GM06990 (cell line): ENCODE measurements around the gene THG1L.

Source experiments
- DNase-seq: peaks from one replicate; pipeline ENCODE4 v3.0.0-alpha.2; 2011; ENCODE audit not compliant: insufficient read length; ENCODE audit errors: extremely low read depth
- H3K27me3 ChIP-seq: replicated peaks from 2 replicates; pipeline ENCODE4 v1.6.0; 2011; ENCODE audit warnings: low read length; ENCODE audit not compliant: control insufficient read depth, insufficient read depth
- H3K36me3 ChIP-seq: 2 replicates; pipeline ENCODE4 v1.5.1; 2011; ENCODE audit warnings: low read length; ENCODE audit not compliant: control insufficient read depth, insufficient read depth
- H3K4me3 ChIP-seq: replicated peaks from 2 replicates; pipeline ENCODE4 v1.5.1; 2011; ENCODE audit warnings: low read depth, mild to moderate bottlenecking, control low read depth, low read length
- TF ChIP-seq, protein P1 (sequence below): IDR thresholded peaks from 2 replicates; pipeline ENCODE4 v1.5.1; 2011; ENCODE audit warnings: low read length, control low read depth, mild to moderate bottlenecking, inconsistent platforms; ENCODE audit not compliant: insufficient read depth, poor library complexity, severe bottlenecking

Gene THG1L

DNA sequence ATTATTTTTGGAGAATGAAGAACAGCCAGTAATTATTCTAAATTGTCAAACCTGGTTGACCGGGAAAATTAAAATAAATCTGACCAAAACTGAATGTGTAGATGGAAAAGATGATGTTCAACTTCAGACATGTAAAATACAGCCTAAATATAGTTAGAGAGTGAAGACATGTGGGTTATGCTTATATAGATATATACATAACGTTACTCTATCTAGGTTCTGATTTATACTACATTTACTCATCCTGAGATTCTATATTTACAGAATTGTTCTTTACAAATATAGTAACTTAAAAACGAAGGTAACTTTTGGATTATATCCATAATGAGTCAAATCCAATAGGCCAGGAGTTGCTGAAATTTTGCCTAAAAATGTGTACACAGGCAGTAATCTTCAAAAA is 20.8 kb upstream of the THG1L start:
- no peaks in the 10 kb centered on the region for H3K27me3 ChIP-seq
- no peak for DNase-seq
- H3K36me3 ChIP-seq = no peaks in the 10 kb centered on the region
- TF ChIP-seq, protein P1, sequence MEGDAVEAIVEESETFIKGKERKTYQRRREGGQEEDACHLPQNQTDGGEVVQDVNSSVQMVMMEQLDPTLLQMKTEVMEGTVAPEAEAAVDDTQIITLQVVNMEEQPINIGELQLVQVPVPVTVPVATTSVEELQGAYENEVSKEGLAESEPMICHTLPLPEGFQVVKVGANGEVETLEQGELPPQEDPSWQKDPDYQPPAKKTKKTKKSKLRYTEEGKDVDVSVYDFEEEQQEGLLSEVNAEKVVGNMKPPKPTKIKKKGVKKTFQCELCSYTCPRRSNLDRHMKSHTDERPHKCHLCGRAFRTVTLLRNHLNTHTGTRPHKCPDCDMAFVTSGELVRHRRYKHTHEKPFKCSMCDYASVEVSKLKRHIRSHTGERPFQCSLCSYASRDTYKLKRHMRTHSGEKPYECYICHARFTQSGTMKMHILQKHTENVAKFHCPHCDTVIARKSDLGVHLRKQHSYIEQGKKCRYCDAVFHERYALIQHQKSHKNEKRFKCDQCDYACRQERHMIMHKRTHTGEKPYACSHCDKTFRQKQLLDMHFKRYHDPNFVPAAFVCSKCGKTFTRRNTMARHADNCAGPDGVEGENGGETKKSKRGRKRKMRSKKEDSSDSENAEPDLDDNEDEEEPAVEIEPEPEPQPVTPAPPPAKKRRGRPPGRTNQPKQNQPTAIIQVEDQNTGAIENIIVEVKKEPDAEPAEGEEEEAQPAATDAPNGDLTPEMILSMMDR = no peak
- no peak overlapping the region for H3K4me3 ChIP-seq

DNA sequence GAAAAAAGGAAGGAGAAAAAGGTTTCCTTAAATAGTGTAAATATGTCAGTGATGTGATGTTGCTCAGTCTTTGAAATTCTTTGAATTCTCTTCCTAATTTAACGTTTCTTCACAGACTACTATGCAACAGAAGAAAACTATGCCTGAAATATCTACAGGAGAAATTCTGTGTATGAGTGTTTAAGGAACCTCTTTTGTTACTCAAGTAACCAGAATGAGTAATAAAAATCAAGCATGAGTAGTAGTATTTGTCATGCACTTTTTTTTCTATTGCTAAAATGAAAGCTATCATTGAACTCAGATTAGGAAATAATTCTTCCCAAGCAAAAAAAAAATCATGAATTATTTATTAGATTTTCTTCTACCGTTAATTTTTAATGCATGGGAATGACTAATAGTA is 20.3 kb upstream of the THG1L start:
- Histone ChIP-seq H3K27me3 (no peaks in the 10 kb centered on the region), H3K36me3 (no peaks in the 10 kb centered on the region), H3K4me3 (no peak overlapping the region)
- no peak for DNase-seq
- TF ChIP-seq, protein P1 = no peak

GRCh38 chr5:157713830-157714595 is 17.2 kb upstream of the THG1L start:
- no peak for DNase-seq
- TF ChIP-seq, protein P1 = no peak
- H3K4me3 ChIP-seq = no peak overlapping the region
- no peaks in the 10 kb centered on the region for H3K27me3 ChIP-seq
- no peaks in the 10 kb centered on the region for H3K36me3 ChIP-seq

DNA sequence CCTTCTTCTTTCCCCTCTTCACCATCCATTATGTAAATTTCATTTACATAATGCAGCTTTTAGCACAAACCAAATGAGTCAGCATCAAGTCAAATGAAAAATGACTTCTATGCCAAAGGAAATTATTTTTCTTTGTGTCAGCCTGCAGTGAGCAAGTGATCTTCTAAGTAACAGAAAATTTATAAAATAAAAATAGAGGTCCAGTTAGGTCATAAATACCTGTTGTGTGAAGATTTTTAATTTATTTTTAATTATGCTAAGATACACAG is 16.7 kb upstream of the THG1L start:
- H3K36me3 ChIP-seq = no peaks in the 10 kb centered on the region
- TF ChIP-seq, protein P1 = no peak
- no peaks in the 10 kb centered on the region for H3K27me3 ChIP-seq
- H3K4me3 ChIP-seq = no peak overlapping the region
- no peak for DNase-seq

GRCh38 chr5:157718519-157718918 is 12.7 kb upstream of the THG1L start:
- TF ChIP-seq, protein P1 = peak; percentile 45
- H3K4me3 ChIP-seq = no peak overlapping the region
- DNase-seq = no peak

GRCh38 chr5:157719245-157719644 is 12.0 kb upstream of the THG1L start:
- Histone ChIP-seq H3K4me3 (no peak overlapping the region), H3K27me3 (no peaks in the 10 kb centered on the region), H3K36me3 (no peaks in the 10 kb centered on the region)
- DNase-seq = no peak
- TF ChIP-seq, protein P1 = no peak

More at GRCh38 chr5:157718519-157718918, 12.7 kb upstream of the THG1L start:
- Histone ChIP-seq H3K27me3 (no peaks in the 10 kb centered on the region), H3K36me3 (no peaks in the 10 kb centered on the region)
